DOHH2 (cell line): ENCODE measurements around the gene TUFT1.
A peak's percentile ranks its signal among the peaks of the same experiment; 100 is the strongest.

ENCODE experiments used
- H3F3A ChIP-seq: fragments of 200-600 bp; sonication (generic), shearing (Covaris generic); 2 replicates; pipeline ENCODE4 v1.6.0; 2016; ENCODE audit warnings: antibody characterized with exemption, mild to moderate bottlenecking; ENCODE audit not compliant: control insufficient read depth, insufficient read depth
- H3K27ac ChIP-seq: fragments of 200-600 bp; sonication (generic); 2 replicates; pipeline ENCODE4 v1.5.1; 2014; ENCODE audit warnings: low read depth, mild to moderate bottlenecking, low read length, moderate library complexity
- H3K27me3 ChIP-seq: fragments of 200-600 bp; sonication (generic); 2 replicates; pipeline ENCODE4 v1.6.1; 2014; ENCODE audit warnings: mild to moderate bottlenecking, low read length, mixed read lengths; ENCODE audit not compliant: control insufficient read depth
- H3K36me3 ChIP-seq: fragments of 200-600 bp; sonication (generic); 2 replicates; pipeline ENCODE4 v1.6.1; 2014; ENCODE audit warnings: mild to moderate bottlenecking, low read length, moderate library complexity, mixed read lengths; ENCODE audit not compliant: control insufficient read depth
- H3K4me1 ChIP-seq: fragments of 200-600 bp; sonication (generic); 2 replicates; pipeline ENCODE4 v1.6.1; 2014; ENCODE audit warnings: mild to moderate bottlenecking, low read length, mixed read lengths; ENCODE audit not compliant: control insufficient read depth
- H3K4me2 ChIP-seq: fragments of 200-600 bp; sonication (generic); 2 replicates; pipeline ENCODE4 v1.6.0; 2014; ENCODE audit warnings: mild to moderate bottlenecking, low read length, moderate library complexity
- H3K4me3 ChIP-seq: fragments of 200-600 bp; sonication (generic); 2 replicates; pipeline ENCODE4 v1.5.1; 2014; ENCODE audit warnings: mild to moderate bottlenecking, low read length, mixed read lengths
- H3K79me2 ChIP-seq: fragments of 200-600 bp; sonication (generic); 2 replicates; pipeline ENCODE4 v1.6.1; 2014; ENCODE audit warnings: mild to moderate bottlenecking, low read length, mixed read lengths; ENCODE audit not compliant: control insufficient read depth
- H3K9me2 ChIP-seq: fragments of 200-600 bp; sonication (generic); replicated peaks from 2 replicates; pipeline ENCODE4 v1.6.1; 2014; ENCODE audit warnings: mild to moderate bottlenecking, low read length, mixed read lengths; ENCODE audit not compliant: control insufficient read depth
- H3K9me3 ChIP-seq: fragments of 200-600 bp; sonication (generic); 2 replicates; pipeline ENCODE4 v1.6.1; 2014; ENCODE audit warnings: antibody characterized with exemption, low read length, mixed read lengths; ENCODE audit not compliant: control insufficient read depth, insufficient read depth
- H4K20me1 ChIP-seq: fragments of 200-600 bp; sonication (generic); 2 replicates; pipeline ENCODE4 v1.6.0; 2014; ENCODE audit warnings: low read depth, mild to moderate bottlenecking, antibody characterized with exemption, low read length, moderate library complexity; ENCODE audit not compliant: control insufficient read depth, insufficient read depth
- CTCF ChIP-seq: fragments of 200-600 bp; sonication (generic); IDR thresholded peaks from one replicate; pipeline ENCODE4 v1.5.1; 2014; ENCODE audit warnings: antibody characterized with exemption, mild to moderate bottlenecking, low read depth, low read length; ENCODE audit not compliant: poor library complexity, severe bottlenecking
- EZH2phosphoT487 ChIP-seq: fragments of 200-600 bp; sonication (generic); IDR thresholded peaks from 2 replicates; pipeline ENCODE4 v1.6.1; 2017; ENCODE audit warnings: borderline replicate concordance, mild to moderate bottlenecking, antibody characterized with exemption, low read length, moderate library complexity, mixed read lengths

The TUFT1 gene

GRCh38 chr1:151533870-151534269 lies 6.2 kb upstream of the TUFT1 start:
- TF ChIP-seq EZH2phosphoT487 (no peak), CTCF (no peak)
- H3K9me2 ChIP-seq, result no peaks in the 10 kb centered on the region

DNA sequence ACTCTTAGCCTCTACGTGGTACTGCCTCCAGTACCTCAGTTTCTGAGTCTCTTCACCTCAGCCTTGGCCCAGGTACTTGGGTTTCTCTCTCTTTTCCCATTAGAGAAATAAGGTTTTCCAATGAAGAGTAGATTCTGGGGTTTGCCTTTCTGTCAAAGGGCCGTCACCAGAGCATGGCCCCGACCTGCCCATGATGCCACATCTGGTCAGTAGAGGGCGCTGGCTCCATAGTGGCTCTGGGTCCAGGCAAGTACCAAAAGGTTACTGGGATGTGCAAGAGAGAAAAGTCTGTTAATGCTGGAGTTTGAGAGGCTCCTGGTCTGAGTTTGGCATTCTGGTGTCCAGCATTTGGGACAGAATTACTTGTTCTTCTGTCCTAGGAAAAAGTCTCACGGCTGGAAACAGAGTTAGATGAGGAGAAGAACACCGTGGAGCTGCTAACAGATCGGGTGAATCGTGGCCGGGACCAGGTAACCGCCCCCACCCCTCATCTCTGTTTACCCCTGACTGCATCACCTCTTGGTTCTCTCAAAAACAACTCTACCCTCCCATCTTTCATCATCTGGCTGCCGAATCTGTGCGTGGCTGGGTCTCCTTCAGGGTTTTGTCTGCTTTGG lies 5.3 kb upstream of the TUFT1 start:
- Histone ChIP-seq H3K9me2 (no peaks in the 10 kb centered on the region), H3K4me2 (no peak overlapping the region), H4K20me1 (no peaks in the 10 kb centered on the region), H3K79me2 (no peaks in the 10 kb centered on the region), H3K9me3 (no peaks in the 10 kb centered on the region), H3K4me1 (peaks cover 8% of the 10 kb centered on the region), H3K27ac (no peak overlapping the region), H3K4me3 (no peak overlapping the region), H3K36me3 (no peaks in the 10 kb centered on the region), H3F3A (no peaks in the 10 kb centered on the region), H3K27me3 (no peaks in the 10 kb centered on the region)
- no peak for TF ChIP-seq EZH2phosphoT487
- peak; percentile 97 for TF ChIP-seq CTCF

More at GRCh38 chr1:151533870-151534269, 6.2 kb upstream of the TUFT1 start:
- Histone ChIP-seq H3F3A (no peaks in the 10 kb centered on the region), H3K27ac (no peak overlapping the region), H3K27me3 (no peaks in the 10 kb centered on the region), H3K4me1 (no peaks in the 10 kb centered on the region), H3K4me3 (no peak overlapping the region), H3K4me2 (no peak overlapping the region), H4K20me1 (no peaks in the 10 kb centered on the region), H3K79me2 (no peaks in the 10 kb centered on the region), H3K9me3 (no peaks in the 10 kb centered on the region), H3K36me3 (no peaks in the 10 kb centered on the region)

- Histone ChIP-seq H3K4me1 (peaks cover 16% of the 10 kb centered on the region), H3K9me2 (no peaks in the 10 kb centered on the region), H3K36me3 (no peaks in the 10 kb centered on the region), H3K4me2 (no peak overlapping the region), H4K20me1 (no peaks in the 10 kb centered on the region), H3K27me3 (peaks cover 2% of the 10 kb centered on the region), H3K79me2 (no peaks in the 10 kb centered on the region), H3K27ac (no peak overlapping the region), H3K4me3 (no peak overlapping the region), H3F3A (no peaks in the 10 kb centered on the region), H3K9me3 (no peaks in the 10 kb centered on the region)
- TF ChIP-seq EZH2phosphoT487, result no peak
- no peak for TF ChIP-seq CTCF
Measured at GRCh38 chr1:151535326-151536271, 4.5 kb upstream of the TUFT1 start.
